ENCODE results near the gene PAX3.

Gene PAX3

DNA sequence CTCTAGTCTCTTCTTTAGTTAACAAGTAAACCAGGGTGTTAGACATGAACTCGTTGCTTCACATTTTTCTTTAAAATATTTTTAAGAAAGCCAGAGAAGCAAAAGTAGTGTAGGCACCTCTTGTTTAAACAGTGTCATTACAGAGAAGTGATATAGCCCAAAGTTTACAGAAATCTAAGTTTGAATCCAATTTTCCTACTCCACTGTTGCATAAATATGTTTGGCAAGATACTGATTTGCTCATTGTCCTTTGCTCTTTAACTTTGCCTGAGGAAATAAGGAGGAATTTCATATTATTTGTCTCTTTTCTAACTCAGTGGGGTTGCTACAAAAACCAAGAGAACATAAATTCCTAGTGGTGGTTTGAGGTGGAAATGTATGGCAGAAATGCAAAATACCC is 81.1 kb downstream of the PAX3 start:
- no peaks in the 10 kb centered on the region for H3K27me3 ChIP-seq (replicated peaks; ENCODE audit: insufficient read depth, low read length)
- H3F3A ChIP-seq (ENCODE audit: insufficient read depth, low read length), result no peaks in the 10 kb centered on the region
- no peak overlapping the region for H3K4me3 ChIP-seq (ENCODE audit: low read length)
- no peak overlapping the region for H3K27ac ChIP-seq (ENCODE audit: low read length)
- H3K4me1 ChIP-seq (ENCODE audit: low read length), result no peaks in the 10 kb centered on the region
- H4K20me1 ChIP-seq (ENCODE audit: insufficient read depth, low read length), result no peaks in the 10 kb centered on the region
- no peaks in the 10 kb centered on the region for H3K79me2 ChIP-seq (ENCODE audit: low read length)
- no peak for DNase-seq
- no peaks in the 10 kb centered on the region for H3K9me3 ChIP-seq (replicated peaks; ENCODE audit: insufficient read depth, low read length)
- no peaks in the 10 kb centered on the region for H3K9me2 ChIP-seq (replicated peaks; ENCODE audit: insufficient read depth, low read length)
- H3K4me2 ChIP-seq (ENCODE audit: low read depth, low read length), result no peak overlapping the region
- H3K36me3 ChIP-seq (replicated peaks; ENCODE audit: insufficient read depth, low read length), result no peaks in the 10 kb centered on the region
- no peak overlapping the region for H2AFZ ChIP-seq (ENCODE audit: low read length)
- H3K9ac ChIP-seq (ENCODE audit: low read length), result no peak overlapping the region
- TF ChIP-seq EZH2phosphoT487 (IDR thresholded peaks at IDR 0.05; ENCODE audit: low read length), result no peak
- no peak for TF ChIP-seq EZH2 (optimal IDR thresholded peaks at IDR 0.05; ENCODE audit: low read depth, low read length)
- TF ChIP-seq, protein P1, sequence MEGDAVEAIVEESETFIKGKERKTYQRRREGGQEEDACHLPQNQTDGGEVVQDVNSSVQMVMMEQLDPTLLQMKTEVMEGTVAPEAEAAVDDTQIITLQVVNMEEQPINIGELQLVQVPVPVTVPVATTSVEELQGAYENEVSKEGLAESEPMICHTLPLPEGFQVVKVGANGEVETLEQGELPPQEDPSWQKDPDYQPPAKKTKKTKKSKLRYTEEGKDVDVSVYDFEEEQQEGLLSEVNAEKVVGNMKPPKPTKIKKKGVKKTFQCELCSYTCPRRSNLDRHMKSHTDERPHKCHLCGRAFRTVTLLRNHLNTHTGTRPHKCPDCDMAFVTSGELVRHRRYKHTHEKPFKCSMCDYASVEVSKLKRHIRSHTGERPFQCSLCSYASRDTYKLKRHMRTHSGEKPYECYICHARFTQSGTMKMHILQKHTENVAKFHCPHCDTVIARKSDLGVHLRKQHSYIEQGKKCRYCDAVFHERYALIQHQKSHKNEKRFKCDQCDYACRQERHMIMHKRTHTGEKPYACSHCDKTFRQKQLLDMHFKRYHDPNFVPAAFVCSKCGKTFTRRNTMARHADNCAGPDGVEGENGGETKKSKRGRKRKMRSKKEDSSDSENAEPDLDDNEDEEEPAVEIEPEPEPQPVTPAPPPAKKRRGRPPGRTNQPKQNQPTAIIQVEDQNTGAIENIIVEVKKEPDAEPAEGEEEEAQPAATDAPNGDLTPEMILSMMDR (IDR thresholded peaks at IDR 0.05; ENCODE audit: low read length), result no peak

- H2AFZ ChIP-seq (ENCODE audit: low read length), result no peak overlapping the region
- H3K4me2 ChIP-seq (ENCODE audit: low read depth, low read length), result no peak overlapping the region
- H3K9me2 ChIP-seq (replicated peaks; ENCODE audit: insufficient read depth, low read length), result no peaks in the 10 kb centered on the region
- no peaks in the 10 kb centered on the region for H3K9me3 ChIP-seq (replicated peaks; ENCODE audit: insufficient read depth, low read length)
- H3K79me2 ChIP-seq (ENCODE audit: low read length), result no peaks in the 10 kb centered on the region
- no peaks in the 10 kb centered on the region for H3F3A ChIP-seq (ENCODE audit: insufficient read depth, low read length)
- no peak for DNase-seq
- TF ChIP-seq EZH2 (optimal IDR thresholded peaks at IDR 0.05; ENCODE audit: low read depth, low read length) (no peak), EZH2phosphoT487 (IDR thresholded peaks at IDR 0.05; ENCODE audit: low read length) (no peak)
- TF ChIP-seq, protein P1 (IDR thresholded peaks at IDR 0.05; ENCODE audit: low read length), result no peak
- H3K36me3 ChIP-seq (replicated peaks; ENCODE audit: insufficient read depth, low read length), result no peaks in the 10 kb centered on the region
- no peak overlapping the region for H3K9ac ChIP-seq (ENCODE audit: low read length)
- no peaks in the 10 kb centered on the region for H3K27me3 ChIP-seq (replicated peaks; ENCODE audit: insufficient read depth, low read length)
- H4K20me1 ChIP-seq (ENCODE audit: insufficient read depth, low read length), result no peaks in the 10 kb centered on the region
- no peak overlapping the region for H3K4me3 ChIP-seq (ENCODE audit: low read length)
- H3K27ac ChIP-seq (ENCODE audit: low read length), result no peak overlapping the region
- no peaks in the 10 kb centered on the region for H3K4me1 ChIP-seq (ENCODE audit: low read length)
These were observed 83.9 kb downstream of the PAX3 start for GRCh38 chr2:222214885-222215284.

DNA sequence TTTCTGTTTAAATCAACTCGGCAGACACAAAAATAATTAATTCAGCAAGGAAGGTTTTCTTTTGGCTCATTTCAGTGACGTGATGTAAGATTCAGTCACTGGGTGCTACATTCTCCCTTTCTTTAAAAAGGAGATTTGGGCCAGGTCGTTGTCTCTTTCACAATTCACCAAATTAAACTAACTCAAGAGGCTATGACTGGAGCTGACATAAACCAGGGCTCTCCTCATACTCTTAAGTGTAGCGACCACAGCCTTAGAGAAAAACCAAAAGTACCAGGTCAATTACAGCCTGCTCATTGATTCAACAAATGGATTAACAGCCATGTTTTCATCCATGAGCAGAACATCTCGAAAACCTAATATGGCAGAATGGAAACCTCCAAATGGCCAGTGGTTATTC is 85.7 kb downstream of the PAX3 start:
- Histone ChIP-seq H3K27me3 (replicated peaks; ENCODE audit: insufficient read depth, low read length) (no peaks in the 10 kb centered on the region), H4K20me1 (ENCODE audit: insufficient read depth, low read length) (no peaks in the 10 kb centered on the region), H3K9me3 (replicated peaks; ENCODE audit: insufficient read depth, low read length) (no peaks in the 10 kb centered on the region), H2AFZ (ENCODE audit: low read length) (no peak overlapping the region), H3K9ac (ENCODE audit: low read length) (no peak overlapping the region), H3K4me1 (ENCODE audit: low read length) (no peaks in the 10 kb centered on the region), H3K9me2 (replicated peaks; ENCODE audit: insufficient read depth, low read length) (no peaks in the 10 kb centered on the region), H3K36me3 (replicated peaks; ENCODE audit: insufficient read depth, low read length) (no peaks in the 10 kb centered on the region), H3K79me2 (ENCODE audit: low read length) (no peaks in the 10 kb centered on the region), H3K27ac (ENCODE audit: low read length) (no peak overlapping the region), H3F3A (ENCODE audit: insufficient read depth, low read length) (no peaks in the 10 kb centered on the region), H3K4me2 (ENCODE audit: low read depth, low read length) (no peak overlapping the region), H3K4me3 (ENCODE audit: low read length) (no peak overlapping the region)
- no peak for TF ChIP-seq EZH2 (optimal IDR thresholded peaks at IDR 0.05; ENCODE audit: low read depth, low read length)
- no peak for TF ChIP-seq EZH2phosphoT487 (IDR thresholded peaks at IDR 0.05; ENCODE audit: low read length)
- TF ChIP-seq, protein P1 (IDR thresholded peaks at IDR 0.05; ENCODE audit: low read length), result no peak
- DNase-seq, result no peak

All from MM.1S (cell line).